Uterus (tissue), 2 donors: Measurements from ENCODE around the gene ZNF738.

Experiments
- POLR2A ChIP-seq, 2 donors: fragments of 450-650 bp; IDR thresholded peaks; one replicate each; pipeline ENCODE4 v1.6.1; 2016; ENCODE audit warnings: antibody characterized with exemption in 2 of 2, mild to moderate bottlenecking in 1 of 2, moderate library complexity in 1 of 2
- TF ChIP-seq, protein P1 (sequence below), 4 experiments: fragments of 200-600 bp in 2 of 4; fragments of 450-650 bp in 2 of 4; sonication (generic) in 2 of 4; IDR thresholded peaks; one replicate each; pipeline ENCODE4 v1.5.1; 2016 to 2019; ENCODE audit warnings: antibody characterized with exemption in 4 of 4, mild to moderate bottlenecking in 2 of 4, moderate library complexity in 1 of 4

GRCh38 chr19:21335721-21336120 lies 23.1 kb upstream of the ZNF738 start:
- TF ChIP-seq, protein P1, sequence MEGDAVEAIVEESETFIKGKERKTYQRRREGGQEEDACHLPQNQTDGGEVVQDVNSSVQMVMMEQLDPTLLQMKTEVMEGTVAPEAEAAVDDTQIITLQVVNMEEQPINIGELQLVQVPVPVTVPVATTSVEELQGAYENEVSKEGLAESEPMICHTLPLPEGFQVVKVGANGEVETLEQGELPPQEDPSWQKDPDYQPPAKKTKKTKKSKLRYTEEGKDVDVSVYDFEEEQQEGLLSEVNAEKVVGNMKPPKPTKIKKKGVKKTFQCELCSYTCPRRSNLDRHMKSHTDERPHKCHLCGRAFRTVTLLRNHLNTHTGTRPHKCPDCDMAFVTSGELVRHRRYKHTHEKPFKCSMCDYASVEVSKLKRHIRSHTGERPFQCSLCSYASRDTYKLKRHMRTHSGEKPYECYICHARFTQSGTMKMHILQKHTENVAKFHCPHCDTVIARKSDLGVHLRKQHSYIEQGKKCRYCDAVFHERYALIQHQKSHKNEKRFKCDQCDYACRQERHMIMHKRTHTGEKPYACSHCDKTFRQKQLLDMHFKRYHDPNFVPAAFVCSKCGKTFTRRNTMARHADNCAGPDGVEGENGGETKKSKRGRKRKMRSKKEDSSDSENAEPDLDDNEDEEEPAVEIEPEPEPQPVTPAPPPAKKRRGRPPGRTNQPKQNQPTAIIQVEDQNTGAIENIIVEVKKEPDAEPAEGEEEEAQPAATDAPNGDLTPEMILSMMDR (IDR thresholded peaks at IDR 0.05), result no peak
- no peak for TF ChIP-seq POLR2A (IDR thresholded peaks at IDR 0.05)
